MM.1S (cell line): ENCODE data around the gene TMC3.
"Not testable (repeated sequence)": the region's sequence is repeated elsewhere in the genome, so short reads cannot be mapped to it uniquely, and the experiment has no call there.

Experiments used
- EZH2 ChIP-seq: fragments of 300-600 bp; sonication (generic); optimal IDR thresholded peaks from 2 replicates; pipeline ENCODE3; 2017; ENCODE audit warnings: low read depth, mild to moderate bottlenecking, antibody characterized with exemption, low read length, mixed read lengths
- TF ChIP-seq, protein P1 (sequence below): fragments of 300-600 bp; sonication (generic); IDR thresholded peaks from 2 replicates; pipeline ENCODE4 v1.5.1; 2016; ENCODE audit warnings: antibody characterized with exemption, low read length, mixed read lengths

DNA sequence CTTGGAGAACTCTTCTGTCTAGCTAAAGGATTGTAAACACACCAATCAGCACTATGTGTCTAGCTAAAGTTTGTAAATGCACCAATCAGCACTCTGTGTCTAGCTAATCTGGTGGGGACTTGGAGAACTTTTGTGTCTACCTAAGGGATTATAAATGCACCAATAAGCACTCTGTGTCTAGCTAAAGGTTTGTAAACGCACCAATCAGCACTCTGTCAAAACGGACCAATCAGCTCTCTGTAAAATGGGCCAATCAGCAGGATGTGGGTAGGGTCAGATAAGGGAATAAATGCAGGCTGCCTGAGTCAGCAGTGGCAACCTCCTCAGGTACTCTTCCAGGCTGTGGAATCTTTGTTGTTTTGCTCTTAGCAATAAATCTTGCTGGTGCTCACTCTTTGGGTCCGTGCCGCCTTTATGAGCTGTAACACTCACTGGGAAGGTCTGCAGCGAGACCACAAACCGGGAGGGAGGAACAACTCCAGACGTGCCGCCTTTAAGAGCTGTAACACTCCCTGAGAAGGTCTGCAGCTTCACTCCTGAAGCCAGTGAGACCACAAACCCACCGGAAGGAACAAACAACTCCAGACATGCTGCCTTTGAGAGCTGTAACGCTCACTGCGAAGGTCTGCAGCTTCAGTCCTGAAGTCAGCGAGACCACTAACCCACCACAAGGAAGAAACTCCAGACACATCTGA, 40.4 kb upstream of the TMC3 start:
- TF ChIP-seq, protein P1, sequence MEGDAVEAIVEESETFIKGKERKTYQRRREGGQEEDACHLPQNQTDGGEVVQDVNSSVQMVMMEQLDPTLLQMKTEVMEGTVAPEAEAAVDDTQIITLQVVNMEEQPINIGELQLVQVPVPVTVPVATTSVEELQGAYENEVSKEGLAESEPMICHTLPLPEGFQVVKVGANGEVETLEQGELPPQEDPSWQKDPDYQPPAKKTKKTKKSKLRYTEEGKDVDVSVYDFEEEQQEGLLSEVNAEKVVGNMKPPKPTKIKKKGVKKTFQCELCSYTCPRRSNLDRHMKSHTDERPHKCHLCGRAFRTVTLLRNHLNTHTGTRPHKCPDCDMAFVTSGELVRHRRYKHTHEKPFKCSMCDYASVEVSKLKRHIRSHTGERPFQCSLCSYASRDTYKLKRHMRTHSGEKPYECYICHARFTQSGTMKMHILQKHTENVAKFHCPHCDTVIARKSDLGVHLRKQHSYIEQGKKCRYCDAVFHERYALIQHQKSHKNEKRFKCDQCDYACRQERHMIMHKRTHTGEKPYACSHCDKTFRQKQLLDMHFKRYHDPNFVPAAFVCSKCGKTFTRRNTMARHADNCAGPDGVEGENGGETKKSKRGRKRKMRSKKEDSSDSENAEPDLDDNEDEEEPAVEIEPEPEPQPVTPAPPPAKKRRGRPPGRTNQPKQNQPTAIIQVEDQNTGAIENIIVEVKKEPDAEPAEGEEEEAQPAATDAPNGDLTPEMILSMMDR = not testable (repeated sequence)
- not testable (repeated sequence) for TF ChIP-seq EZH2
